Osteoblast (primary cell): Measurements from ENCODE around the gene KCNK15. TPM values are rescaled to one million over a fixed set of nuclear protein-coding genes. Genes with fewer than 3 reads are reported as not detected.
A peak's percentile ranks its signal among the peaks of the same experiment; 100 is the strongest.

Experiments used
- DNase-seq: peaks from one replicate; pipeline ENCODE4 v3.0.0; 2011; ENCODE audit warnings: low spot score, mixed read lengths; ENCODE audit not compliant: insufficient read length; ENCODE audit errors: missing footprints
- H2AFZ ChIP-seq: 2 replicates; pipeline ENCODE4 v1.6.0; 2011; ENCODE audit warnings: mild to moderate bottlenecking, low read length
- H3K27ac ChIP-seq: 2 replicates; pipeline ENCODE4 v1.5.1; 2011; ENCODE audit warnings: mild to moderate bottlenecking, low read depth, low read length, moderate library complexity
- H3K27me3 ChIP-seq: 2 replicates; pipeline ENCODE4 v1.6.0; 2012; ENCODE audit warnings: mild to moderate bottlenecking, control low read depth, inconsistent platforms, low read length, moderate library complexity; ENCODE audit not compliant: insufficient read depth
- H3K36me3 ChIP-seq: 2 replicates; pipeline ENCODE4 v1.5.1; 2011; ENCODE audit warnings: mild to moderate bottlenecking, low read length, control low read depth, moderate library complexity; ENCODE audit not compliant: insufficient read depth
- H3K4me1 ChIP-seq: 2 replicates; pipeline ENCODE4 v1.5.1; 2011; ENCODE audit warnings: mild to moderate bottlenecking, low read length, control low read depth, moderate library complexity; ENCODE audit not compliant: insufficient read depth
- H3K4me2 ChIP-seq: 2 replicates; pipeline ENCODE4 v1.6.0; 2011; ENCODE audit warnings: mild to moderate bottlenecking, low read length; ENCODE audit not compliant: insufficient read depth
- H3K4me3 ChIP-seq: fragments of 200-600 bp; sonication (generic); 3 replicates; pipeline ENCODE4 v1.5.1; 2012; ENCODE audit warnings: mild to moderate bottlenecking, low read length, inconsistent platforms; ENCODE audit not compliant: insufficient read depth
- H3K79me2 ChIP-seq: 2 replicates; pipeline ENCODE4 v1.6.0; 2012; ENCODE audit warnings: mild to moderate bottlenecking, low read length, control low read depth, inconsistent platforms; ENCODE audit not compliant: insufficient read depth
- H3K9me3 ChIP-seq: 2 replicates; pipeline ENCODE4 v1.5.1; 2011; ENCODE audit warnings: low read depth, low read length, control low read depth
- H4K20me1 ChIP-seq: 2 replicates; pipeline ENCODE4 v1.6.0; 2012; ENCODE audit warnings: mild to moderate bottlenecking, low read length, control low read depth; ENCODE audit not compliant: insufficient read depth
- CTCF ChIP-seq: IDR thresholded peaks from 2 replicates; pipeline ENCODE4 v1.5.1; 2011; ENCODE audit warnings: mild to moderate bottlenecking, low read depth, low read length, moderate library complexity; ENCODE audit errors: extremely low read depth
- total RNA-seq: library from RNA; depleted of rRNA; stranded (reverse); fragments of >200 nt; gene quantifications from 2 replicates; pipeline ENCODE4 v1.2.3, GENCODE V29; 2012

Gene KCNK15
- total RNA-seq, 1 donor: 121 TPM

GRCh38 chr20:44742304-44743079 lies 3.2 kb upstream of the KCNK15 start:
- no peaks in the 10 kb centered on the region for H3K36me3 ChIP-seq
- no peaks in the 10 kb centered on the region for H3K9me3 ChIP-seq
- no peak overlapping the region for H3K4me3 ChIP-seq
- no peak overlapping the region for H3K4me2 ChIP-seq
- H3K27ac ChIP-seq: no peak overlapping the region
- no peak overlapping the region for H2AFZ ChIP-seq
- TF ChIP-seq CTCF: no peak
- H3K4me1 ChIP-seq: peaks cover 12% of the 10 kb centered on the region
- no peaks in the 10 kb centered on the region for H3K79me2 ChIP-seq
- peaks cover 9% of the 10 kb centered on the region for H3K27me3 ChIP-seq
- H4K20me1 ChIP-seq: no peaks in the 10 kb centered on the region
- DNase-seq: no peak

GRCh38 chr20:44743080-44743701 lies 2.5 kb upstream of the KCNK15 start:
- Histone ChIP-seq H3K27me3 (peaks cover 9% of the 10 kb centered on the region), H3K36me3 (no peaks in the 10 kb centered on the region), H4K20me1 (peaks cover 2% of the 10 kb centered on the region), H3K79me2 (no peaks in the 10 kb centered on the region), H3K27ac (no peak overlapping the region), H3K9me3 (no peaks in the 10 kb centered on the region), H2AFZ (no peak overlapping the region), H3K4me2 (no peak overlapping the region), H3K4me3 (no peak overlapping the region), H3K4me1 (peaks cover 12% of the 10 kb centered on the region)
- DNase-seq: peak; percentile 38
- TF ChIP-seq CTCF: no peak

- no peak for TF ChIP-seq CTCF
- H3K4me1 ChIP-seq: peaks cover 12% of the 10 kb centered on the region
Measured at GRCh38 chr20:44743916-44744655, 1.6 kb upstream of the KCNK15 start.

More at GRCh38 chr20:44743916-44744655, 1.6 kb upstream of the KCNK15 start:
- no peak overlapping the region for H2AFZ ChIP-seq
- H3K4me3 ChIP-seq: no peak overlapping the region
- H3K9me3 ChIP-seq: no peaks in the 10 kb centered on the region
- H4K20me1 ChIP-seq: peaks cover 4% of the 10 kb centered on the region
- H3K79me2 ChIP-seq: no peaks in the 10 kb centered on the region
- H3K27ac ChIP-seq: no peak overlapping the region
- H3K36me3 ChIP-seq: no peaks in the 10 kb centered on the region
- peaks cover 14% of the 10 kb centered on the region for H3K27me3 ChIP-seq
- no peak overlapping the region for H3K4me2 ChIP-seq
- DNase-seq: peak; percentile 42
